GM20000 (cell line): Measurements from ENCODE around the gene AKAP3.

ENCODE experiments used
- DNase-seq: peaks from one replicate; pipeline ENCODE4 v3.0.0; 2012; ENCODE audit warnings: low spot score
- TF ChIP-seq, protein P1 (sequence below): IDR thresholded peaks from 2 replicates; pipeline ENCODE4 v1.5.1; 2012; ENCODE audit warnings: mild to moderate bottlenecking, control low read depth; ENCODE audit errors: extremely low read depth, missing control alignments

The AKAP3 gene

GRCh38 chr12:4604684-4605193 lies 44.1 kb downstream of the AKAP3 start:
- DNase-seq: peak; percentile 84
- TF ChIP-seq, protein P1, sequence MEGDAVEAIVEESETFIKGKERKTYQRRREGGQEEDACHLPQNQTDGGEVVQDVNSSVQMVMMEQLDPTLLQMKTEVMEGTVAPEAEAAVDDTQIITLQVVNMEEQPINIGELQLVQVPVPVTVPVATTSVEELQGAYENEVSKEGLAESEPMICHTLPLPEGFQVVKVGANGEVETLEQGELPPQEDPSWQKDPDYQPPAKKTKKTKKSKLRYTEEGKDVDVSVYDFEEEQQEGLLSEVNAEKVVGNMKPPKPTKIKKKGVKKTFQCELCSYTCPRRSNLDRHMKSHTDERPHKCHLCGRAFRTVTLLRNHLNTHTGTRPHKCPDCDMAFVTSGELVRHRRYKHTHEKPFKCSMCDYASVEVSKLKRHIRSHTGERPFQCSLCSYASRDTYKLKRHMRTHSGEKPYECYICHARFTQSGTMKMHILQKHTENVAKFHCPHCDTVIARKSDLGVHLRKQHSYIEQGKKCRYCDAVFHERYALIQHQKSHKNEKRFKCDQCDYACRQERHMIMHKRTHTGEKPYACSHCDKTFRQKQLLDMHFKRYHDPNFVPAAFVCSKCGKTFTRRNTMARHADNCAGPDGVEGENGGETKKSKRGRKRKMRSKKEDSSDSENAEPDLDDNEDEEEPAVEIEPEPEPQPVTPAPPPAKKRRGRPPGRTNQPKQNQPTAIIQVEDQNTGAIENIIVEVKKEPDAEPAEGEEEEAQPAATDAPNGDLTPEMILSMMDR: peak; percentile 99

DNA sequence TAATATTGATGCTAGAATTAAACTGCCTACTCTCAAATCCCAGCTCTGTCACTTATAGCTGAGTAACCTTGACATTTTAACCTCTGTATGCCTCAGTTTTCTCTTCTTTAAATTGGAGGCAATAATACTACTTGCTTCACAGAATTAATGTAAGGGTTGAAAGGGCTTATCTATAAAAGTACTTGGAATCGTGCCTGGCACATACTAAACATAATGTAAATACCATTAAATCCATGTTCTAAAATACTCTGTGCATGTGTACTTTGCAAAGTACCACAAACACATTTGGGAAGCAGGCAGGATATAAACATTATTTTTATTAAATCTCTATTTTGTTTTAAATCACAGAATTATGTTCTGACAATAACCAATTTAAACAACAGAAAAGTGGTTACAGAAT lies 44.9 kb downstream of the AKAP3 start:
- no peak for DNase-seq
- TF ChIP-seq, protein P1: no peak

DNA sequence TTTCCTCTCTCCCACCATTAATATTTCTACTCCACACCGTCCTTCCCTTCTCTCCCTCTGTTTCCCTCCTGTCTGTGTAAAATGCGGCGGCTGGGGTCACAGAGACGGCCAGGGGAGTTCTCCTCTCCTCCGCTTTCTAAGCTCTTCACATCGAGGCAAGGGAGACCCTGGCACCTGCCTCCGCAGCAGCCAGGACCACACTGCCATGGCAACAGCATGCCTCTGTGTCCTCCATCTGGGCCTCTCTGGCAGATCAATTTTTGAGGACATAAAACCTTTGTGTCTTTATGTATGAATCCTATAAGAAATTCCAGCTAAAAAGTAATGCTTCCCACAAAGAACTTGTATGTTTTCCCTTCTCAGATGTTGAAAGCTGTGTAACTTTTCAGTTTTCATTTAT lies 45.4 kb downstream of the AKAP3 start:
- no peak for DNase-seq
- TF ChIP-seq, protein P1: no peak

DNA sequence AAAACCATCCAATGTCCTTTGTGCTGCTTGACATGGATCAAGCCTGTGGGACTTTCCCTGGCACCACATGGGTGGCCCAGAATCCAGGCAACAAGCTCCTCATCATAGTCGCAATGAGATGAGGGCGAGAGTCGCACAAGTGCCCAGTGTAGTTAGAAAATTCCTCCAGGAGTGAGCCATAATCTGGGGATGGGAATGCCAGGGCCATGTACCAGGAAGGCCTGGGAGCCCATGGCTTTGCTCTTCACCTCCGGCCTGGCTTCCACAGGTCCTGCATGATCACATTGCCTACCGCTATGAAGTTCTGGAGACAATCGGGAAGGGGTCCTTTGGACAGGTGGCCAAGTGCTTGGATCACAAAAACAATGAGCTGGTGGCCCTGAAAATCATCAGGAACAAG lies 53.0 kb downstream of the AKAP3 start:
- TF ChIP-seq, protein P1: no peak
- DNase-seq: no peak

DNA sequence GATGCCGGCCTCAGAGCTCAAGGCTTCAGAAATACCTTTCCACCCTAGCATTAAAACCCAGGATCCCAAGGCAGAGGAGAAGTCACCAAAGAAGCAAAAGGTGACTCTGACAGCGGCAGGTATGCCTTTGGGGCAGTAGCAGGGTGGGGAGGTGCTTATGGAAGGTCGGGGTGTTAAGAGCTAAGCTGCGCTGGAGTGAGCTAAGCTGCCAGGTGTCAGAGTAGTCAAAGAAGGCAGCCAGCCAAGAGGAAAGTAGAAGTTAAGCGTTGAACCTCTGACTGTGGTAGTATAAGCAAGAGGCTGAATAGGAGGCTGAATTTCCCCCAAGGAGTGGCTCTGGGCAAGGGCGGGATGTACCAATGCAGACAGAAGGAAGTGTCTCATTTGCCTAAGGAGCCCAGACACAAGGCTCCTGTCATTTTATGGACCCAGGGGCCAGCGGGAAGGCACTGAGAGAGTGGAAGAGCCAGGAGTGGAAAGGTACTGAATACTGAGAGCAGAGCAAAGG lies 57.6 kb downstream of the AKAP3 start:
- no peak for DNase-seq
- TF ChIP-seq, protein P1: no peak

GRCh38 chr12:4589941-4590340 lies 58.9 kb downstream of the AKAP3 start:
- TF ChIP-seq, protein P1: no peak
- DNase-seq: no peak

DNA sequence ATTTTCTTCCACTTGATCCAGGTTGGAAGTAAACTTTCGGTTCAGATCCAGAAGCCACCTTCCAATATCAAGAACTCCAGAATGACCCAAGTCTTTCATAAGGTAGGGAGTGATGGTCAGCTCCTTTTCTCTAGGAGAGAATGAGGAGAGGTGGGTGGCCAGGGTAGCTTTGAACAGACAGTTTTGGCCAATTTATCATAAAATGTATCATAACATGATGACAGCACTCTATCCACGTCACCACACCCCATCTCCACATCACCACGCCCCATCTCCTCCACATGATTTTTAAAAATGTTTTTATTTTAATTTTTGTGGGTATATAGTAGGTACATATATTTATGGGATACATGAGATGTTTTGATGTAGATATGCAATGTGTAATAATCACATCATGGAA lies 59.9 kb downstream of the AKAP3 start:
- no peak for DNase-seq
- TF ChIP-seq, protein P1: no peak
